HG02588 (cell line): ENCODE results near the gene STAP1.

Experiments used
- ATAC-seq: cut with Tn5 transposase; IDR thresholded peaks from one replicate; pipeline ENCODE4 v1.9.1; 2021; ENCODE audit warnings: mild to moderate bottlenecking, moderate library complexity; ENCODE audit not compliant: unreplicated experiment

STAP1 gene

DNA sequence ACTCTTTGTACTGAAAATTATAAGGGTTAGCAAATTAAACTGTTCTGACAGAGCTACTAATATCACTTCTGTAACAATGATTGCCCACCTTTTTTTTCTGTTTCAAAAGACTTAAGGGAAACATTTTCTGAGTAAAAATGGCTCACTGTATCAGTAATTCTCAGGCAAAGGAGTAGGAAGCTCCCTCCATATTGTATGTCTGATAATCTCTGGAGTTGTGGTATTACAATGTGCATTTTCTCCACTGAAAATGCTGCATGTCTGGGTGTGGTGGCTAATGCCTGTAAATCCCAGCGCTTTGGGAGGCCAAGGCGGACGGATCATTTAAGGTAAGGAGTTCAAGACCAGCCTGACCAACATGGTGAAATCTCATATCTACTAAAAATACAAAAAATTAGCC is 4.4 kb upstream of the STAP1 start:
- ATAC-seq, result no peak

DNA sequence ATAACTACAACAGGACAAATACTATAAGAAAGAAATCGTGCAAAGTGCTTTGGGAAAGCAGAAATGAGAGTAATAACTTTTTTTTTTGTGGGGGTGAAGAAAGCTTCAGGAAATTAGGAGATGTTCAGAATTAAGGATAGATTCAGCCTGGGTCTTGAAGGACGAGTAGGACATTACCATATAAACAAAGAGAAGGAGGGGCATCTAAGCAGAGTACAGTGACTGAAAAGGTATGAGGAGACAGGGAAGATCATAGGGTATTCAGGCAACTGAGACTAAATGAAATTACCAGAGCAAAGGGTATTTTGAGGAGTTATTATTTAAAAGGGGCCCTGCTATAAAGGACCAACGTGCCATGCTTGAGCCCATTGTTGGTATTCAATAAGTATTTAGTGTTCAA is 3.1 kb upstream of the STAP1 start:
- no peak for ATAC-seq

DNA sequence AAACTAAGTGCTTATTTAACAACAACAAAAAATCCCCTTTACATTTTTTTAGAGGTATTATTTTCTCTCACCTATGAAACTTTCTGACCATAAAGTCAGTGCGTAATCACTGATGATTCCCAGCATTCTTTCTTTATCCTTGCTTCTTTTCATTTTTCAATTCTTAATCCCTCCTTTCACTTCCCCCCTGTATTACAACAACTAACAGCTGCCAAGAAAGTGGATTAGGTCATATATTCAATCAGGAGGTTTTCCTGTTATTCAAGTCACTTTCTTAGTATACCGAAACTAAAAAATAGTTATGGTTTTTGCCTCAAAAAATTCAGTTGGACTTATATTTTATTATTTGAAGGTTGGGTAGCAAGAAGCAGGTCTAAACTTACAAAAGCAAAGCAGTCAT is 2.1 kb upstream of the STAP1 start:
- ATAC-seq, result no peak

DNA sequence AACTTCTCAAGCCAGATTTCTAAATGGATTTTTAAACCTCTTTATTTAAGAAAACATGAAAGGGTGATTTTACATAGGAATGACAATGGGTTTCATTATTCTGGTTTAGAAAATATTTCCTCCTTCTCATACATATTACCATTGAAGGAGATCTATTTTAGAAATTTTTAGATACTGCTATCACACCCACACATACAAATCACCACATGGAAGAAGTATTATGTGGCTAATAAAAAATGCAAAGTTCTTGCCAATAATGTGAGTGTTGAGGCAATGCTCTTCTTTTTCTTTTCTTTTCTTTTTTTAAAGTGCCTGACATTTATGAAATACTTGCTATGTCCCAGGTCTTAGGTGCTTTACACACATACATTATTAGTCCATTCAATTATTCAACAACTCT is 6.8 kb downstream of the STAP1 start:
- ATAC-seq, result no peak

DNA sequence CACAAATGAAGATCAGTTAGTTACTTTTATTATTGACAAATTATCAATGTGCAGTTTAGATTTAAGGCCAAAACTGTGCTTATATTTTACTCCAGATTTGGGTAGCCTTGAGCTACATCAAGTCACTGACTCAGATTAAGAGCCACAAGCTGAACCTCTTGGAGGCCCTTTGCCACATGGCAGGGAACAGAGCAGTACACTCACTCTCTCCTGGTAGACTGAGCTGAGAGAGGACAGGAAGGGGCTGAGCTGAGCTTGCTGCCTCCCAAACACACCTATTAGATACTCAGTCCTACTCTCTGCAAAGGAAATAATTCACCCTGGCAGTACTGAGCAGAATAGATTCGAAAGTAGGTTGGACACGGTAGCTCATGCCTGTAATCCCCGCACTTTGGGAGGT is 7.8 kb downstream of the STAP1 start:
- ATAC-seq, result no peak

DNA sequence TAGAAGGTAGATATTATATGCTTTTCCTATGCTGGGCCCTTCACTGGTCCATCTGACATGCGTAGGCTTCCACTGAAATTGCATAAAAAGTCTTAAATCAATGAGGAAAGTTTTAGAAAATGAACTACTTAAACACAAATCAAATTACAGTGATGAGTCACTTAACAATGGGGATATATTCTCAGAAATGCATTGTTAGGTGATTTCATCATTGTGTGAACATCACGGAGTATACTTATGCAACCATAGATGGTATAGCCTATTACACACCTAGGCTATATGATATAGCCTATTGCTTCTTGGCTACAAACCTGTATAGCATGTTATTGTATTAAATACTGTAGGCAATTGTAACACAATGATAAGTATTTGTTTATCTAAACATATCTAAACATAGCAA is 10.3 kb downstream of the STAP1 start:
- ATAC-seq, result no peak

DNA sequence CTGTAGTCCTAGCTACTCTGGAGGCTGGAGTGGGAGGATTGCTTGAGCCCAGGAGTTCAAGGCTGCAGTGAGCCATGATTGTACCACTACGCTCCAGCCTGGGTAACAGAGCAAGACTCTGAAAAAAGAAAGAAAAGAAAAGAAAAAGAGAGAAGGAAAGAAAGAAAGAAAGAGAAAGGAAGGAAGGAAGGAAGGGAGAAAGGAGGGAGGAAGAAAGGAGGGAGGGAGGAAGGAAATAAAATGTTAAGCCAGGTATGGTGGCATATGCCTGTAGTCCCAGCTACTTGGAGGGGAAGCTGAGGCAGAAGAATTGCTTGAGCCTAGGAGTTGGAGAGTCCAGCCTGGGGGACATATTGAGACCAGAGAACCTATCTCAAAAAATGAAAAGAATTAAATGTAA is 12.0 kb downstream of the STAP1 start:
- ATAC-seq, result no peak

DNA sequence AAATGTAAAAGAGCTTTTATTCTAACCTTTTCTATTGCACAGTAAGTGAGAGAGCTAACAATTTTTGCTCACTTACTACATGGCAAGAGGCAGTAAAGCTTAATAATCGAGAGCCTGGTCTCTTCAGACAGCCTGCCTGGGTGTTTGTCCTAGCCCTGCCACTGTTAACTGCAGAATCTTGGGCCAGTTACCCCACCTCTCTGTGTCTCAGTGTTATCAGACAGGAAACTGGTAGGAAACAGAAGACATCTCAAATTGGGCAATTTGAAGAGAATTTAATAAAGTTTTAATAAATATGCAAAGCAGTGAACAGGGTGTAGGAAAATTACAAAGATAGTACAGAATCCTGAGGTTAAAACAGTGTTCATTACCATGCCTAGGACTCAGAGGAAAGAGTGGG is 13.4 kb downstream of the STAP1 start:
- no peak for ATAC-seq

DNA sequence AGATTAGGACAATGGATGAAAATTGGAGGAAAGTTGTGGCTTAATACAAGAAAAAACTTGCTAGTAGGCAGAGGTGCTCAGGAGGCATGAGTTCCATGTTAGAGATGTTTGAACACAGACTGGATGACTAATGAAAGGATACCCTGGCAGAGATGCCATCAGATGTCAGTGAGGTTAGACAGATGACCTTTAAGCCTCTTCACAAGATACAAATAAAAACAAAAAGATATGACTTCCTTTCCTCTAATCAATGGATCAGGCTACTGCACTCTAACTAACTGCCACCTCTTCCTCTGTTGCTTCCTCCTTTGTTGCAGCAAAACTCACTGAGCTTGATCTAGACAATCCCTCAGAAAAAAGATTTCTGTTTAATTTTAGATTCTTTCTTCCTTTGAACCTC is 14.7 kb downstream of the STAP1 start:
- ATAC-seq, result no peak

DNA sequence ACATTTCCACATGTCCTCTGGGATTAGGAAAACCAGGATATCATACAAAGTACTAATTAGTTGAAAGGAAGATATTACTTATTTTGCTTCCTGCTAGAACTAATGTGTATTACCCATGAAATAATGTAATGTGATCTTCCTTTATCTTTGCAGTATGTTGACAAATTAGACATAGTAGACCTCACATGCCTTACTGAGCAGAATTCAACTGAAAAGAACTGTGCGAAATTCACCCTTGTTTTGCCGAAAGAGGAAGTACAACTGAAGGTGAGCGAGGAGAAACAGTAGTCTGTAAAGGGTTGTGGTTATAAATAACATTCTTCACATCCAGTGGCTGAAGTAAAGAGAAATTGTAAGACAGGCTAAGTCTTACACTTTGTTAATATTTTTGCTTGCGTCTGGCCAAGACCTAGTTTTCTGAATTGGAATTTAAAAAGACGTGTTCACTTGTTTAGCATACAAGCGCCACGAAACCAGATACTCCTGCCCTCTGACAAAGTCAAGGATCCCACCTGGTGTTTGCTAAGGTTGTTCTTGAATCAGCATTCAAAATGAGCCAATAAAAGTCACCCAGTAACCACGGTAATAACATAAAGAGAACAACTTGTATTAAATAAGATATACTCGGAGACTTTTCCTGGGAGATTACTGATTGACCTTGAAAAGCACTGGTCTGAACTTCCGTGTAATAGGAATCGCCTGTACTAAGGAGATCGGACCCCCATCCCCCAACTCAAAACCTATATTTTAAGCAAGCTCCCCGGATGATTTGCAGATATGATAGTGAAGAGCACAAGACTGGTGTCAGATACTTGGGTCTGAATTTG is 16.9 kb downstream of the STAP1 start:
- ATAC-seq, result peak; percentile 94

DNA sequence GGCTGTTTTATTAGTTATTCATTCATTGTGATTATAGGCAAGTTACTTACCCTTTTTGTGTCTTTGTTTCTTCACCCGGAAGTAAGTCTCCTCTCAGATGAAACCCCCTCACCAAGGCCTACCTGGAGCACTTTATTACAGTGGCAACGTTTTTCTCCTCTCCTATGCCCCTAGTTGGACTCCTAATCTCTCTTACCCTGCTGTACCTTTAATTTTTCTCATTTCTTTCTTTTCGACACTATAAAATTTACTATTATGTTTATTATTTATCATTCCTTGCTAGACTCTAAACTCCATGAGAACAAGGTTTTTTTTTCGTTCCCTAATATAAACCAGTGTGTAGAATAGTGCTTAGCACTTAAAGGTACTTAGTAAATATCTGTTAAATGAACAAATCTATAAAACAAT is 17.5 kb downstream of the STAP1 start:
- ATAC-seq, result no peak

DNA sequence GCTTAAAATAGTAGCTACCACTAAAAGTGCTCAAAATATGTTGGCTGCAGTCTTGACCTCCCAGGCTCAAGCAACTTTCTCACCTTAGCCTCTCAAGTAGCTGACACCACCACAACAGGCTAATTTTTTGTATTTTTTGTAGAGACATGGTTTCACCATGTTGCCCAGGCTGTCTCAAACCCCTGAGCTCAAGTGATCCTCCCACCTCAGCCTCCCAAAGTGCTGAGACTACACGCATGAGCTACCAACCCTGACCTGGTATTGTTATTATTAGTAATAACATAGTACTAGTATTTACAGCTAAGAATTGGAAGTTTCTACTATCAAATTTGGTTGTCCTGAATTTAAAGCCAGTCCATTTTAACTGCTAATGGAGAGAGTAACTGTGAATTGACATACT is 18.0 kb downstream of the STAP1 start:
- peak; percentile 36 for ATAC-seq

DNA sequence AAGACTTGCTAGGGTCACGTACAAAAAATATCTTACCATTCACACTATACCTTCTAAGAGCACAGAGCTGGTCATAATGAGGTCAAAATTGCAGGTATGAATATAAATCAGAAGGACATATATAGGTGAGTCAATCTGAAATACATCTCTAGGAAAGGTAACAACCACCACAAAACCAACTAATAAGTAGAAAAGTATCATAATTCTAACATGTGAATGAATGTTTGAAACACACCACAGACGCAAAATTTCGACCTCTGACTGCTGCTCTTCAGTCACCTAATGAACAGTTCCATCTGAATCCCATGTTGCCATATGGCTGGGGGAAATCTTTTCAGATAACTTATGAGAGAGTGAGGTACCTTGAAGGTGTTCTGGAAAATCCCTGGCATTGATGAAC is 22.1 kb downstream of the STAP1 start:
- peak; percentile 35 for ATAC-seq

DNA sequence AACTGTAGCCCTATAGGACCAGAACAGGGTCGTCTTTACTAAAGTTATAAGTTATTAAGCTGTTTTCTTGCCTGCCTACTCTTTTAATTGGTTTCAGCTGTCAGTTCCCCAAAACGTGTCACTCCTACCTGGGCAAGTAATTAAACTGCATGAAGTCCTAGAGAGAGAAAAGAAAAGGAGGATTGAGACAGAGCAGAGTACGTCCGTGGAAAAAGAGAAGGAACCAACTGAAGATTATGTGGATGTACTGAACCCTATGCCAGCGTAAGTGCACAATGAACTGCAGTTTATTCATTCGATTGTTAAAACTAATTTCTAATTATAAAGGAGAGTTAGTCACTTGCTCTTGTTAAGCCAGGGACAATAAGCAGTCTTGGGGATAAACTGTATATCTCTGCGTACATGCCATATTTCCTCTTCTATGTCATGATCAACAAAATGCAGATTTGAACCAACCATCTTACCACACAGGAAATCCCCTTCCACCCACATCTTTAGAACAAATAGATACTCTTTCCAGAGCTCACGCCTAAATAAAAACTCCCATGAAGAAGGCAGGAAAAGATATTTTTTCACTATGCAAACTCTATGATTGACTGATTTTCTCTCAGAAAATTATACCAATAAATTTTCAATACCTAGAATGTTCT is 22.8 kb downstream of the STAP1 start:
- ATAC-seq, result peak; percentile 59

DNA sequence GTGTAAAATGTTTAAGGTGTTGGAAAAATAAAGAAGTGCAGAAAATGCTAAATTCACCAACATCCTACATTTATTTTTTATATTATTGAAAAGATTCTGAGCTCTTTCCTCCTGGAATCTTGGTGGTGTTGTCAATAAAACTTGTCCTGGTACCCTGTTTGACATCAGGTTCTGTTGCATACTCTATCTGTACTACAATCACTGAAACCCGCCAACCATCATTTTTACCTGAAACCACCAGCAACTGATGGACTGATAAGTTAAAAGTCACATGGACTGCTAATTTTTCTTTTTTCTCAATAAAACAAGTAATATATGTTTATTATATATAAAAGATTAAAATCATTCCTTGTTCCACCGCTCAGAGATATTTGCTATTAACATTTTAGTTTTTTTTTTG is 23.4 kb downstream of the STAP1 start:
- ATAC-seq, result no peak

DNA sequence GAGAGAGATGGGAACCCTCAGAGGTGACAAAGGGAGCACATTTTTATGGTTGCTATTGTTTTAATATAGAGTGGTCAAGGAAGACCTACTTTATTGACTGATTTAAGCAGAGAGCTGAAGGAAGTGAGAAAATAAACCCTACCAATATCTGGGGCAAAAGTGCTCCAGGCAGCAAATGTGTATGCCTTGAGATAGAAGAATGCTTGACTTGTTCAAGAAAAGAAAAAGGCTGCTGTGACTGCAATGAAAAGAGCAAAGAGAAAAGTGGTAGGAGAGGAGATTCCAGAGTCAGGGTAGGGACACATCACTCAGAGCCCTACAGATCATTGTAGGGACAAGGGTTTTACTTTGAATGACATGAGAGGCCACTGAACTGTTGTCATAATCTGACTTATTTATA is 26.0 kb downstream of the STAP1 start:
- no peak for ATAC-seq

DNA sequence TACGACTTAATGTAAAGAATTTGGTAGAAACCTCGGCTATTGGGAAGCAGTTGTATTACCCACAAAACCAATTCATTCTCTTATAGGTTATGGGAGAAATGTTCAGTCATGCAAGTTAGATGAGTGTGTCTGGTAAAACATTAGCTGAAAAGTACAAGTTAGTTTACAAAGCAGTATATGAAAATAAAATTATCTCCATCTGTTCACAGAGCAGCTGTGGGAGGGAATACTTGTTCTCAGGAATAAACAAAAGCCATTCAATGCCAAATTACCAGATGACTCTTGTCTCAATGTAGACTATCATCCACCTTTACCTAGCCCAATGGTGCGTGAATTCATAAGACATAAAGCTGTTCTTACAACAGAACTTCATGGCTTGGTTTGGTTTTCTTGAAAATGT is 28.6 kb downstream of the STAP1 start:
- no peak for ATAC-seq

DNA sequence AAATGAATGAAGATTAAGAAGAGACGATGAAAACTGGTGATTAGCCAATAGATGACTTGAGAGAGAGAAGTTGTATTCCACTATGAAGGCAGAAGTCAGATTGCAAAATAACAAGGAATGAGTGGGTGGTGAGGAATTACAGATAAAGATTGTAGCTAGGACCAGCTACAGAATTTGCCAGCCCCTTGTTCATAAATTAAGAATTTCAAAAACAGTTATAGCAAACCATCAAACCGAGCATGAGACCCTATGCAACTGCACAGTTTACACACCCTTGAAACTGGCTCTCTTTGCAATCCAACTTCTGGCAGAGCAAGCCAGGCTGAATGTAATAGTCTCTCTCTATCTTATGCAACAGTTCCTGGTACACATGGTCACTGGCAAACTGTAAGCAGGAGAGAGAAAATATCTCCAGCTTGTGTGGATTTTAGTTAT is 35.2 kb downstream of the STAP1 start:
- ATAC-seq, result no peak

DNA sequence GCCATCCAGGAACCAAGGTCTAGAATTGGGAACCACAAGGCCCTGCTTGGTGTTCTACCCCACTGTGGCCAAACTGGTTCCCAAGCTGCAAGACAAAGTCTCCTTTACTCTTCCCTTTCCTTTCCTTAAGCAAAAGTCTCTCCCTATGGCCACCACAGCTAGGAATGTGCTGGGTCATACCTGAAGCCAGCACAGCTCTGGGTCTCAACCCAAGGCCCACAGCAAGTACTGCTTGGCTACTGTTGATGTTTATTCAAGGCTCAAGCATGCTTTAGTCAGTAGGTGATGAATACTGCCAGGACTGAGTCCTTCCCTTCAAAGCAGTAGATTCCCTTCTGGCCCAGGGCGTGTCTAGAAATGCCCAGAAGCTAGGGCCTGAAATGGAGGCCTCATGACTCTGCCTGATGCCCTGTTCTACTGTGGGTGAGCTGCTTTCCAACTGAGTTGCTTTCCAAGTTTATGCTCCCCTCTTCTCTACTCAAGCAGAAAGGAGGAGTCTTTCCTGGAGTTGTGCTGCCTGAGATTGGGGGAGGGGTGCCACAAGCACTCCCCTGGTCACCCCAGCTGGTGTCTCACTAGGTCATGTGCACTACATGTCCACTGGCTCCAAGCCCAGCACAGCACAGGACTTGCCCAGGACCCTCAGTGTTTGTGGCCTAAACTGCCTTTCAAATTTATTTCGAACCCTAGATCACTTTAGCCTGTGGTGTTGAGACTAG is 44.9 kb downstream of the STAP1 start:
- ATAC-seq, result no peak

DNA sequence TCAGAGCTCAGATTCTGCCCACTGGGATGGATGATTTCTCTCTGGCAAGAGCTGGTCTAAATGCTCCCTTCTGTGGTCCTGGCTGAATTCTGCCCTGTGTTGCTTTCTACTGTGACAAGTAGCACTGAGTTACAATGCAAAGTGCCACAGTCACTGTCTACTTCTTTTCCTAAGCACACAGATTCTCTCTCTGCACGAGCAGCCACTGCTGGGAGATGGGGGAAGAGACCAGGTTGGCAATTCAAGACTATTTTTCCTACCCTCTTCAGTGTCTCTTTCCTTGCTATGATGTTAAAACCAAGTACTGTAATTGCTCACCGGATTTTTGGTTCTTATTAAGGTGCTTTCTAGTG is 45.5 kb downstream of the STAP1 start:
- ATAC-seq, result no peak

DNA sequence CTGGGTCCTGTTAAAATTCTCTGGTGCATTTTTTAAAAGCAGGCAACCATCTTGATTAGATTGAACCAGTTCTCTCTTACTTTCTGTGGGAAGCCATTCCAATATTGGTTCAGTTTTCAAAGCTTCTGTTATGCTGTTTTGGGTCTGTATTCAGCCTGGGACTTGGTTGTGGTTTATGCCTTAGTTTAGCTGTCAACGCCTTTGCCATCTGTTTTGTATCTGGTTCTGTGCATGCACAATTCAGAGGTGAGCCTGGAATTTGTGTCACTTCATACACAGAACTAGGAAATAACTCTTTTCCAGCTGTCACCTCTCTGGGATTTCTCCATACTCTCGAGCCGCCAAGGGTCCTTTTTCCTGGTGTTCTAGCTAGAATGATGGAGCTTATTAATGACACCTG is 46.2 kb downstream of the STAP1 start:
- ATAC-seq, result no peak

DNA sequence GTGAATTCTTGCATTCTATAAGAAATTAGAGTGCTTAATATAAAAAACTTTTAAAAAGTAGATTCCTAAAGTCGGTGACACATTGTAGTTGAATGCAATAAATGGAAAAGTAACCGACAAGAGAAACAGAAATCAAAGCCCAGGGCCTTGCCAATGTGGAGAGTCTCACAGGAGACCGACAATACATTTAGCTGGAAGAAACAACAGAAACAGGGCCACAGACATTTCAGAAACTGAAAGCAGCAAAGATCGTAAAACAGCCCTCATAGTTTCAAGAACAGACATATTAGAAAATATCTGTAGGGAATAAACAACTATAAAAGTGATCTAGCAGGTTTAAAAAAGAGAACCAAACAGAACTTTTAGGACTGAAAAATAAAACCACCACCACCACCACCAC is 49.5 kb downstream of the STAP1 start:
- ATAC-seq, result no peak
